Chondrocyte (in vitro differentiated cells): Measurements from ENCODE around the gene CYYR1. TPM values are rescaled to one million over a fixed set of nuclear protein-coding genes. Genes with fewer than 3 reads are reported as not detected.

Experiments
- DNase-seq: peaks from one replicate; pipeline ENCODE4 v3.0.0; 2021; ENCODE audit warnings: mixed read lengths, low spot score
- H3K27ac Mint-ChIP-seq: one replicate; pipeline ENCODE4 v1.8.0; 2021; ENCODE audit warnings: mild to moderate bottlenecking, moderate library complexity, mixed read lengths; ENCODE audit not compliant: unreplicated experiment
- H3K27me3 Mint-ChIP-seq: 2 replicates; pipeline ENCODE4 v1.8.0; 2021; ENCODE audit warnings: low read depth, mixed read lengths
- H3K36me3 Mint-ChIP-seq: 2 replicates; pipeline ENCODE4 v1.8.0; 2021; ENCODE audit warnings: low read depth, mixed read lengths
- H3K4me1 Mint-ChIP-seq: 2 replicates; pipeline ENCODE4 v1.8.0; 2021; ENCODE audit warnings: low read depth, mild to moderate bottlenecking, mixed read lengths
- H3K4me3 Mint-ChIP-seq: one replicate; pipeline ENCODE4 v1.8.0; 2021; ENCODE audit warnings: mild to moderate bottlenecking, moderate library complexity, mixed read lengths; ENCODE audit not compliant: unreplicated experiment
- H3K9me3 Mint-ChIP-seq: 2 replicates; pipeline ENCODE4 v1.8.0; 2021; ENCODE audit warnings: low read depth, mixed read lengths
- total RNA-seq: library from RNA; stranded (reverse); gene quantifications from 3 replicates; pipeline ENCODE4 v1.2.1, GENCODE V29; 2021
- TF ChIP-seq, protein P1 (sequence below): fragments of 200-600 bp; sonication (generic); IDR thresholded peaks from 2 replicates; pipeline ENCODE4 v1.5.0; 2021; ENCODE audit warnings: antibody characterized with exemption, mild to moderate bottlenecking, moderate library complexity

The CYYR1 gene
- total RNA-seq, 1 donor from 2014 or later = 1.5 TPM

- TF ChIP-seq, protein P1, sequence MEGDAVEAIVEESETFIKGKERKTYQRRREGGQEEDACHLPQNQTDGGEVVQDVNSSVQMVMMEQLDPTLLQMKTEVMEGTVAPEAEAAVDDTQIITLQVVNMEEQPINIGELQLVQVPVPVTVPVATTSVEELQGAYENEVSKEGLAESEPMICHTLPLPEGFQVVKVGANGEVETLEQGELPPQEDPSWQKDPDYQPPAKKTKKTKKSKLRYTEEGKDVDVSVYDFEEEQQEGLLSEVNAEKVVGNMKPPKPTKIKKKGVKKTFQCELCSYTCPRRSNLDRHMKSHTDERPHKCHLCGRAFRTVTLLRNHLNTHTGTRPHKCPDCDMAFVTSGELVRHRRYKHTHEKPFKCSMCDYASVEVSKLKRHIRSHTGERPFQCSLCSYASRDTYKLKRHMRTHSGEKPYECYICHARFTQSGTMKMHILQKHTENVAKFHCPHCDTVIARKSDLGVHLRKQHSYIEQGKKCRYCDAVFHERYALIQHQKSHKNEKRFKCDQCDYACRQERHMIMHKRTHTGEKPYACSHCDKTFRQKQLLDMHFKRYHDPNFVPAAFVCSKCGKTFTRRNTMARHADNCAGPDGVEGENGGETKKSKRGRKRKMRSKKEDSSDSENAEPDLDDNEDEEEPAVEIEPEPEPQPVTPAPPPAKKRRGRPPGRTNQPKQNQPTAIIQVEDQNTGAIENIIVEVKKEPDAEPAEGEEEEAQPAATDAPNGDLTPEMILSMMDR = no peak
- DNase-seq = no peak
- H3K9me3 Mint-ChIP-seq = no peaks in the 10 kb centered on the region
- no peaks in the 10 kb centered on the region for H3K27me3 Mint-ChIP-seq
- no peak overlapping the region for H3K4me3 Mint-ChIP-seq
- peaks cover 9% of the 10 kb centered on the region for H3K4me1 Mint-ChIP-seq
- H3K36me3 Mint-ChIP-seq = no peaks in the 10 kb centered on the region
- H3K27ac Mint-ChIP-seq = no peak overlapping the region
These were observed 26.5 kb downstream of the CYYR1 start for GRCh38 chr21:26546446-26547097.

DNA sequence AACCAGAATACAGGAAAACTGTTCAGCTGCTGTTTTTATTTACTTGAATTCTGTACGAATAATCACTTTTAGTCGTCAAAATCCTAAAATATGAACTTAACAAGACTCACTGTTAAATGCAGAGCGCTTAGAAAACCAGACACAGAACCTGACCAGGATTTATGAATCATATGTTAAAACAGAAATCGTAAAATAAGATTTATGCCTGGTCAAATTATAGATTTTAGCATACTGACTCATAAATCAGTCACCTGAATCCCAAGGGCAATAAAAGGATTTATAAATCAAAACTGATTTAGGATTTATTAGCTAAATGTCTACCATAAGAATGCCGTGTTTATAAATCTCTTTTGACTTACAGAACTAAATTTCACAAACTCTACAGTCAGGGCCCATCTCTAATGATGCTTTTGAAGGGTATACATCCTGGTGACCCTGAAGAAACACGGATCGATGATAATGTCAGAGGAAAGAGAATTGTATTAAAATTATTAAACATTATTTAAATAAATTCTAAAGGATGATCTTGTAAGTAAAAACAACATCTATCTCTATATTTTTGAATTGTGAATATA lies 28.8 kb downstream of the CYYR1 start:
- DNase-seq = no peak
- no peak overlapping the region for H3K4me3 Mint-ChIP-seq
- H3K27ac Mint-ChIP-seq = no peak overlapping the region
- H3K9me3 Mint-ChIP-seq = no peaks in the 10 kb centered on the region
- H3K4me1 Mint-ChIP-seq = peaks cover 5% of the 10 kb centered on the region
- H3K27me3 Mint-ChIP-seq = no peaks in the 10 kb centered on the region
- H3K36me3 Mint-ChIP-seq = no peaks in the 10 kb centered on the region
- TF ChIP-seq, protein P1 = no peak

DNA sequence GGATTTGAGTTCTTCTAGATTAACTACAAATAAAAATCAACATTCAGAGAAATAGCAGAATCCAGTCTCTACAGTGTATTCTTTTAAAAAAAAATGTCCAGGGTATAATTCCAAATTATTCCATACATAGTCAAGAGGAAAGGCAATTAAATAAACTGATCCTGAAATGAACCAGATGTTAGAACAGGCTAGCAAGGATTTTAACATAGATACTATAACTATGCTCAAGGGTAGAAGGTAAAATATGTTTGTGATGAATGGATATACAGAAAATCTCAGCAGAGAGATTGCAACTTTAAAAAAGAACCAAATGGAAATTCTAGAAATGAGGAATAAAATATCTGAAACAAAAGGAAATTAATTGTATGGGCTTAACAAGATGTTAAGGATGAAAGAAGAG lies 32.4 kb downstream of the CYYR1 start:
- no peaks in the 10 kb centered on the region for H3K9me3 Mint-ChIP-seq
- peaks cover 5% of the 10 kb centered on the region for H3K4me1 Mint-ChIP-seq
- no peaks in the 10 kb centered on the region for H3K36me3 Mint-ChIP-seq
- H3K27ac Mint-ChIP-seq = no peak overlapping the region
- TF ChIP-seq, protein P1 = no peak
- no peaks in the 10 kb centered on the region for H3K27me3 Mint-ChIP-seq
- no peak for DNase-seq
- H3K4me3 Mint-ChIP-seq = no peak overlapping the region

DNA sequence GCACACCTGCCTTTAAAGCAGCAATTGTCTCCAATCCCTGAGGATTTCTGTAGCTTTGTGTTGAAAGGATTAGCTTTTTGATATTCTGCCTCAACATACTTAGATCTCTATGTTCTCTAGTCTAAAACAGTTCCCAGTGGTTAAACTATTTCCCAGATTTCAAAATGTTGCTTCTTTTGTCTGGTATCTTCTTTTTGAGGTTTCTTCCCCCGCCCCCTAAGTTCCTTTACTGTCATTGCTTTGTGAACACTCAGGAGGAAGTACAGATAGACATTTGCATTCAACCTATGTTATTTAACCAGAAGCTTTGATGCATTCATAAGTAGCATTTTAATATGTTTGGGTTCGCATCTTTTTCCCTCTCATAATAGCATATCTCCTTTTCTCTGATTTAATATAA lies 33.5 kb downstream of the CYYR1 start:
- Mint-ChIP-seq H3K9me3 (no peaks in the 10 kb centered on the region), H3K27me3 (no peaks in the 10 kb centered on the region), H3K4me1 (peaks cover 5% of the 10 kb centered on the region), H3K27ac (no peak overlapping the region), H3K4me3 (no peak overlapping the region), H3K36me3 (no peaks in the 10 kb centered on the region)
- DNase-seq = no peak
- TF ChIP-seq, protein P1 = no peak

- H3K27me3 Mint-ChIP-seq = no peaks in the 10 kb centered on the region
- no peaks in the 10 kb centered on the region for H3K4me1 Mint-ChIP-seq
- TF ChIP-seq, protein P1 = no peak
- no peaks in the 10 kb centered on the region for H3K9me3 Mint-ChIP-seq
- no peak overlapping the region for H3K27ac Mint-ChIP-seq
- H3K36me3 Mint-ChIP-seq = no peaks in the 10 kb centered on the region
- no peak for DNase-seq
- H3K4me3 Mint-ChIP-seq = no peak overlapping the region
These were observed 38.6 kb downstream of the CYYR1 start for GRCh38 chr21:26534517-26534916.
